Smooth muscle cell (in vitro differentiated cells): ENCODE data around the gene TRIM6. TPM values are rescaled to one million over a fixed set of nuclear protein-coding genes. Genes with fewer than 3 reads are reported as not detected.

Experiments used
- DNase-seq: peaks from one replicate; lab custom pipeline; 2025; ENCODE audit not compliant: unreplicated experiment; lab: John Stamatoyannopoulos, UW
- H2AFZ ChIP-seq: fragments of 200-600 bp; sonication (generic); 2 replicates; pipeline ENCODE4 v1.6.0; 2016; ENCODE audit warnings: antibody characterized with exemption, low read depth, mild to moderate bottlenecking
- H3F3A ChIP-seq: fragments of 200-600 bp; sonication (generic); 2 replicates; pipeline ENCODE4 v1.6.0; 2017; ENCODE audit warnings: antibody characterized with exemption, low read depth
- H3K27ac ChIP-seq: fragments of 200-600 bp; sonication (generic); 2 replicates; pipeline ENCODE4 v1.5.1; 2016; ENCODE audit warnings: low read depth, mild to moderate bottlenecking
- H3K27me3 ChIP-seq: fragments of 200-600 bp; sonication (generic); 2 replicates; pipeline ENCODE4 v1.6.1; 2016; ENCODE audit warnings: low read depth, mild to moderate bottlenecking
- H3K36me3 ChIP-seq: fragments of 200-600 bp; sonication (generic); 2 replicates; pipeline ENCODE4 v1.5.1; 2016; ENCODE audit warnings: low read depth
- H3K4me1 ChIP-seq: fragments of 200-600 bp; sonication (generic); 2 replicates; pipeline ENCODE4 v1.5.1; 2016; ENCODE audit warnings: low read depth
- H3K4me2 ChIP-seq: fragments of 200-600 bp; sonication (generic); 2 replicates; pipeline ENCODE4 v1.6.0; 2016; ENCODE audit warnings: mild to moderate bottlenecking
- H3K4me3 ChIP-seq: fragments of 200-600 bp; sonication (generic); 2 replicates; pipeline ENCODE4 v1.5.1; 2016; ENCODE audit warnings: mild to moderate bottlenecking
- H3K79me2 ChIP-seq: fragments of 200-600 bp; sonication (generic); 2 replicates; pipeline ENCODE4 v1.6.0; 2016; ENCODE audit warnings: low read depth, mild to moderate bottlenecking
- H3K9ac ChIP-seq: fragments of 200-600 bp; sonication (generic); 2 replicates; pipeline ENCODE4 v1.6.0; 2016; ENCODE audit warnings: low read depth
- H3K9me3 ChIP-seq: fragments of 200-600 bp; sonication (generic); replicated peaks from 2 replicates; pipeline ENCODE4 v1.5.1; 2016; ENCODE audit warnings: low read depth
- H4K20me1 ChIP-seq: fragments of 200-600 bp; sonication (generic); 2 replicates; pipeline ENCODE4 v1.6.0; 2016; ENCODE audit warnings: low read depth
- CTCF ChIP-seq: fragments of 200-600 bp; sonication (generic); IDR thresholded peaks from 2 replicates; pipeline ENCODE4 v1.5.1; 2017; ENCODE audit warnings: borderline replicate concordance, mild to moderate bottlenecking, antibody characterized with exemption; ENCODE audit not compliant: insufficient read depth, poor library complexity, severe bottlenecking
- WGBS: methylation state at CpG from one replicate; pipeline ENCODE4 v1.1.7; 2016; ENCODE audit warnings: low lambda C conversion rate; 5-methylcytosine and 5-hydroxymethylcytosine counted together
- polyA plus RNA-seq: library from polyadenylated mRNA; unstranded; fragments of >200 nt; fragmentation: Nextera tagmentation; extraction: Ambion mirVana; gene quantifications from 2 replicates; pipeline ENCODE4 v1.2.1, GENCODE V29; 2016
- total RNA-seq: library from RNA; depleted of rRNA; stranded (reverse); fragments of >200 nt; gene quantifications from 2 replicates; pipeline ENCODE4 v1.2.3, GENCODE V29; 2014

The TRIM6 gene
- total and polyA plus RNA-seq, 2 experiments from 2014 or later, result 3.7 to 5.6 TPM

DNA sequence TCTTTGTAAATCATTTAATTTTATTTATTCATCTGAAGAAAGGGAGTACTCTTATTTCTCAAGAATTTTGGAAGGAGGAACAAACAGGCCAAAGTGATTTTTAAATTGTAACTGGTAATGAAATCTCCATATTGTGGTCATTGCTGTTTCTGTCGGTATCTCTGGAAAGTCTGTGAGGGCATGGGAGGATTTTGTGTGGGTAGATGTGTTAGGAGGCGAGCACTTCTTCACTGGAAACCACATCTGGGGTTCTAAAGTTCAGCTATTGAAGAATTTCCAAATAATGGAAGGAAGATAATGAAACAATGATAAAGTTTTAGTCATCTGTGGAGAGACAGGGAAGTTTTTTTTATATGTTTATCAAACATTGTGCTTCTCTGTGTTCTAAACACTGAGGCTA, 35.0 kb downstream of the TRIM6 start:
- no peak for TF ChIP-seq CTCF
- Histone ChIP-seq H3K4me3 (no peak overlapping the region), H3K4me1 (no peaks in the 10 kb centered on the region), H3K27me3 (no peaks in the 10 kb centered on the region), H4K20me1 (no peaks in the 10 kb centered on the region), H2AFZ (no peak overlapping the region), H3K79me2 (no peaks in the 10 kb centered on the region), H3K36me3 (no peaks in the 10 kb centered on the region), H3F3A (no peaks in the 10 kb centered on the region), H3K9me3 (no peaks in the 10 kb centered on the region), H3K4me2 (peak overlapping the region; percentile 12), H3K27ac (no peak overlapping the region), H3K9ac (no peak overlapping the region)
- DNase-seq, result no peak
- 51% methylated on average over 2 of the region's 2 CpGs for WGBS

GRCh38 chr11:5631969-5632635, 35.7 kb downstream of the TRIM6 start:
- Histone ChIP-seq H3K27me3 (no peaks in the 10 kb centered on the region), H3K4me2 (peak overlapping the region; percentile 12), H3K4me1 (no peaks in the 10 kb centered on the region), H3K9ac (no peak overlapping the region), H3K79me2 (no peaks in the 10 kb centered on the region), H4K20me1 (no peaks in the 10 kb centered on the region), H3K9me3 (no peaks in the 10 kb centered on the region), H3K27ac (no peak overlapping the region), H3F3A (no peaks in the 10 kb centered on the region), H2AFZ (no peak overlapping the region), H3K4me3 (no peak overlapping the region), H3K36me3 (no peaks in the 10 kb centered on the region)
- no peak for TF ChIP-seq CTCF
- no peak for DNase-seq
- 72% methylated on average over 5 of the region's 5 CpGs for WGBS

DNA sequence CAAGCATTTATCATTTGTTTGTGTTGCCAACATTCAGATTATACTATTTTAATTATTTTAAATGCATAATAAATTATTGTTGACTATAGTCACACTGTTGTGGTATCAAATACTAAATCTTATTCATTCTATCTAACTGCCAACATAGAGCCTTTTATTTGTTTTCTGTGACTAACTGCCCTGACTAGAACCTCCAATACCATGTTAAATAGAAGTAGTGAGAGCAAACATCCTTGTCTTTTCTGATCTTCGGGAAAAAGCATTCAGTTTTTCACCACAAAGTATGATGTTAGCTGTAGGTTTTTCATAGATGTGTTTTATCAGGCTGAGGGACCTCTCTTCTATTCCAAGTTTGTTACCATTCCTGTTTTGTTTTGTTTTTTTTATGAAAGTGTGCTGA, 43.5 kb downstream of the TRIM6 start:
- H3K79me2 ChIP-seq, result no peaks in the 10 kb centered on the region
- H3K27me3 ChIP-seq, result no peaks in the 10 kb centered on the region
- no peaks in the 10 kb centered on the region for H4K20me1 ChIP-seq
- no peaks in the 10 kb centered on the region for H3F3A ChIP-seq
- no peak overlapping the region for H3K4me3 ChIP-seq
- H3K4me2 ChIP-seq, result no peak overlapping the region
- no peaks in the 10 kb centered on the region for H3K9me3 ChIP-seq
- H3K9ac ChIP-seq, result no peak overlapping the region
- WGBS, result 92% methylated on average over 1 of the region's 1 CpG
- no peaks in the 10 kb centered on the region for H3K4me1 ChIP-seq
- no peak overlapping the region for H2AFZ ChIP-seq
- TF ChIP-seq CTCF, result no peak
- DNase-seq, result no peak
- no peak overlapping the region for H3K27ac ChIP-seq
- H3K36me3 ChIP-seq, result no peaks in the 10 kb centered on the region

DNA sequence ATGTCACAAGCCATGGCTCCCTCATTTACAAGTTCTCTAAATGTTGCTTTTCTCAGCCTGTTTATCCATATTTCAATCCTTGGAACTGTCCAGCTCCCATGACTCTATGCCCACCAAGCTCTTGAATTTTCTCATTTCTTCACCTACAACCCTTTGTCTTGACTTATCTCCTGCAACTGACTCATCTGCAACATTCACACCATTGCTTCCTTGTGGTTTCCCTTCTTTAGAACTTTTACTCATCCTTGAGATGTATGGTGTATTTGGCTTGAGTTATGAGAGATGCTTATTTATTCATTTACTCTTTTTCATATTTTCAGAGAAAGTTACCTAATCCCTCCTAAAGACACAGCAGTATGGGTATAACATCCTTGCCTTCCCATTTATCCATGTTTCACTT, 47.1 kb downstream of the TRIM6 start:
- no peaks in the 10 kb centered on the region for H3K4me1 ChIP-seq

More for the DNA sequence above, 47.1 kb downstream of the TRIM6 start:
- no peak overlapping the region for H2AFZ ChIP-seq
- TF ChIP-seq CTCF, result no peak
- H3K27ac ChIP-seq, result no peak overlapping the region
- no peak overlapping the region for H3K4me2 ChIP-seq
- H3F3A ChIP-seq, result no peaks in the 10 kb centered on the region
- H3K27me3 ChIP-seq, result no peaks in the 10 kb centered on the region
- no peaks in the 10 kb centered on the region for H3K9me3 ChIP-seq
- no peaks in the 10 kb centered on the region for H4K20me1 ChIP-seq
- no peak overlapping the region for H3K9ac ChIP-seq
- H3K4me3 ChIP-seq, result no peak overlapping the region
- no peak for DNase-seq
- no peaks in the 10 kb centered on the region for H3K36me3 ChIP-seq
- no peaks in the 10 kb centered on the region for H3K79me2 ChIP-seq
